Measurements from ENCODE around the gene KEAP1. TPM values are rescaled to one million over a fixed set of nuclear protein-coding genes. Genes with fewer than 3 reads are reported as not detected.

The KEAP1 gene
- total RNA-seq, 2 experiments from 2014 or later, result 38.7 to 58.7 TPM

DNA sequence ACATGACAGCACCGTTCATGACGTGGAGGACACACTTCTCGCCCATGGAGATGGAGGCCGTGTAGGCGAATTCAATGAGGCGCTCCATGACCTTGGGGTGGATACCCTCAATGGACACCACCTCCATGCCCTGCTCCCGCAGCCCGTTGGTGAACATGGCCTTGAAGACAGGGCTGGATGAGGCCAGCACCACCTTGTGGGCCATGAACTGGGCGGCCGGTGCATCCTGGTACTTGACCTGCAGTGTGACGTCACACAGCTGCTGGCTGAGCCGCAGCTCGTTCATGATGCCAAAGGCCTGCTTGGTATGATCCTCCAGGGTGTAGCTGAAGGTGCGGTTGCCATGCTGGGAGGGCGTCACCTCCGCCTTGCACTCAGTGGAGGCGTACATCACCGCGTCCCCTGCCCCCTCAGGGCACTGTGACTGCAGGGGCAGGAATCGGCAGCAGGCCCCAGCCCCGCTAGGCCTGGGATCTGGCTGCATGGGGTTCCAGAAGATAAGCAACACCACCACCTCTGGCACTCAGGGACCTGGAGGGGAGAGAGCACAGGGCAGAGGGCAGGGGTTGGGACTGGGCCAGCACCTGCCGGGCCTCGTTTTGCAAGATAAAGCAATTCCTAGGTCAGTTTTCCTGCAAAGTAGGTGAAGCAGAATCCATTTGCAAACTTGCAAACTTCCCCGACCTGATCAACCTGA, 3.5 kb downstream of the KEAP1 start:
- H3K36me3 Mint-ChIP-seq (ENCODE audit: low read depth), result peaks cover 33% of the 10 kb centered on the region
- no peak for ATAC-seq
- intact Hi-C loops (cut with DNase I, micrococcal nuclease), result loop anchor here (5.0 to 10.0 kb wide), 3 partner anchors 153 to 395 kb away; partner anchors contain the start of genes ANGPTL6 (in 1 of the 2), ILF3 (in 1 of the 2) and PPAN (in 1 of the 2)
- DNase-seq, result no peak
- H3K4me3 Mint-ChIP-seq, result peak overlapping the region; percentile 40
- H3K4me1 Mint-ChIP-seq, result peaks cover 29% of the 10 kb centered on the region
- H3K27me3 Mint-ChIP-seq, result no peaks in the 10 kb centered on the region
- H3K27ac Mint-ChIP-seq, result peak overlapping the region; percentile 72
- H3K9me3 Mint-ChIP-seq (ENCODE audit: low read depth), result no peaks in the 10 kb centered on the region
- ChIA-PET CTCF (interaction anchor here (1.0 kb wide), 1 partner anchor 16 kb away, joined by 5 read pairs; no protein-coding TSS in a partner anchor), POLR2A (no interaction called here)

DNA sequence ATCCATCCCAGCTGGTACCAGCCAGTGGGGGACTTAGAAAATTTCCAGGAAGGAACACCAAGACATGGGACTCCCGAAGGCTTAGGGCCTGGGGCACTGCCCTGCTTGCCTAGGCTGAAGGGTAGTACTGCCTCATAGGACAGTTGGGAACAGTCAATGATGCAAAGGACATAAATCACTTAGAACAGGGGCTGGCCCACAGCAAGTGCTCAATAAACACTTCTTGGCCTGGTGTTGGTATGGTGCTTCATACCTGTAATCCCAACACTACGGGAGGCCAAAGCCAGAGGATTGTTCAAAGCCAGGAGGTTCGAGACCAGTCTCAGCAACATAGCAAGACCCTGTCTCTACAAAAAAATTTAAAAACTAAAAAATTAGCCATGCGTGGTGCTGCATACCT, 5.8 kb downstream of the KEAP1 start:
- ATAC-seq (no peak), DNase-seq (no peak)
- Mint-ChIP-seq H3K4me1 (peaks cover 29% of the 10 kb centered on the region), H3K27ac (peak overlapping the region; percentile 47), H3K36me3 (ENCODE audit: low read depth) (peaks cover 40% of the 10 kb centered on the region), H3K27me3 (no peaks in the 10 kb centered on the region), H3K4me3 (no peak overlapping the region), H3K9me3 (ENCODE audit: low read depth) (no peaks in the 10 kb centered on the region)
- POLR2A ChIA-PET, result no interaction called here
- CTCF ChIA-PET, result interaction anchor here (0.6 to 1.4 kb wide), 2 partner anchors 84 to 202 kb away, joined by 3 to 7 read pairs; no protein-coding TSS in a partner anchor
- intact Hi-C loops (cut with DNase I, micrococcal nuclease), result no loop called here

DNA sequence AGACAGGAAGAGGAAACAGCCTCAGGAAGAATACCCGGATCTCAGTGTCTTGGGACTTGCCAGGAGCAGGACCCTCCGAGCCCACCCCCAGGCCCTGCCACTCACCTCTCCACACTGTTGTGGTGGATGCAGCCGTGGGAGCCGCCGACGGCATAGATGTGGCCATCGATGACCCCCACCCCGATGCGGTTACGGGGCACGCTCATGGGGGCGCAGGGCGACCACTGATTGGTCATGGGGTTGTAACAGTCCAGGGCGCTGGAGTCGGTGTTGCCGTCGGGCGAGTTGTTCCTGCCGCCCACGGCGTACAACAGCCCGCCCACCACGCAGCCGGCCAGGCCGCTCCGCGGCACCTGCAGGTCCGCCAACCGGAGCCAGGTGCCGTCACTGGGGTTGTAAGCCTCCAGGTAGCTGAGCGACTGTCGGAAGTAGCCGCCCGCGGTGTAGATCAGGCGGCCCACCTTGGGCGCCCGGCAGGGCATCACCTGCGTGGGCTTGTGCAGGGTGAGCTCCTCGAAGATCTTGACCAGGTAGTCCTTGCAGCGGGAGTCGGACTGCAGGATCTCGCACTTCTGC, 11.6 kb downstream of the KEAP1 start:
- no peak overlapping the region for H3K4me3 Mint-ChIP-seq
- H3K27ac Mint-ChIP-seq, result no peak overlapping the region
- intact Hi-C loops (cut with DNase I, micrococcal nuclease), result no loop called here
- no peaks in the 10 kb centered on the region for H3K27me3 Mint-ChIP-seq
- ATAC-seq (no peak), DNase-seq (no peak)
- H3K9me3 Mint-ChIP-seq (ENCODE audit: low read depth), result no peaks in the 10 kb centered on the region
- ChIA-PET POLR2A (no interaction called here), CTCF (interaction anchor here (0.6 to 2.5 kb wide), 5 partner anchors 14 to 276 kb away, joined by 3 to 7 read pairs (median 3); no protein-coding TSS in a partner anchor)
- H3K4me1 Mint-ChIP-seq, result peaks cover 6% of the 10 kb centered on the region
- H3K36me3 Mint-ChIP-seq (ENCODE audit: low read depth), result peaks cover 43% of the 10 kb centered on the region

DNA sequence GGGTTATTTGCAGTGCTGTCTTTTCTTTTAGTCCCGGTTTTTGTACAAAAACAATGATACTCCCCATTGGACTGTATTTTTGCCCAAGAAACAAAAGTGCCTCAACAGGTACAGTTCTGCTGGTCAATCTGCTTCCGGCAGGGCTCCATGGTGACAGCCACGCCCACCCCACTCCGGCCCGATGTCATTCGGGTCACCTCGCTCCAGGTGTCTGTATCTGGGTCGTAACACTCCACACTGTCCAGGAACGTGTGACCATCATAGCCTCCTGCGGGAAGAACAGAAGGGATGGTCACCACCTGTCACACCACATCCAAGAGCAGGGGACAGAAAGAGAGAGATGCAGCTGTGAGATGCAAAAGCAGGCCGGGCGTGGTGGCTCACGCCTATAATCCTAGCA, 16.6 kb downstream of the KEAP1 start:
- intact Hi-C loops (cut with DNase I, micrococcal nuclease), result no loop called here
- DNase-seq, result no peak
- H3K4me1 Mint-ChIP-seq, result peaks cover 3% of the 10 kb centered on the region
- CTCF ChIA-PET, result no interaction called here
- H3K4me3 Mint-ChIP-seq, result no peak overlapping the region
- POLR2A ChIA-PET, result interaction anchor here (0.7 kb wide), 1 partner anchor 200 kb away, joined by 3 read pairs; the partner anchor contains the start of gene ICAM4
- no peak overlapping the region for H3K27ac Mint-ChIP-seq
- H3K27me3 Mint-ChIP-seq, result no peaks in the 10 kb centered on the region
- peaks cover 32% of the 10 kb centered on the region for H3K36me3 Mint-ChIP-seq (ENCODE audit: low read depth)
- H3K9me3 Mint-ChIP-seq (ENCODE audit: low read depth), result no peaks in the 10 kb centered on the region
- ATAC-seq, result no peak

DNA sequence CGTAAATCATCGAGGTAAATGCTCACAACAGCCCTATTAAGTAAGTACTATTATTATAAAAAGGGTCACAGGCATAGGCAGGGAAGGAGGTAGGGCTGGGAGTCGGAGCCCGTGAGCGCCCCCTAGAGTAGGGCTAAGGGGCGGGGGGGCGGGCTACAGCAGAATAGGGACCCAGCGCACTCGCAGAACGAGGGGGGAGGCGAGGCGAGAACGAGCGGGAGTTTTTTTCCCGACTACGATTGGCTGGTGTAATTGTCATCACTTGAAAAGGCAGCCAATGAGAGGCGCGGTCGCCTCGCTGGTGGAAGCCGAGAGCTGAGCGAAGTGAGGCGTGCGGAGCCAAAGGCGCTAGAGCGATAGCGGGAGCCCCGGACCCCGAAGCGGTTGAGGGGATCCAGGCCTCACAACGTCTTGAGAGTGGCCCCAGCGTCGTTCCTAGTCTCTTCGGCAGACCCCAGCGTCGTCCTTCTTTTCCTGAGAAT, 24.2 kb downstream of the KEAP1 start:
- no peaks in the 10 kb centered on the region for H3K27me3 Mint-ChIP-seq
- no peaks in the 10 kb centered on the region for H3K36me3 Mint-ChIP-seq (ENCODE audit: low read depth)
- intact Hi-C loops (cut with DNase I, micrococcal nuclease), result loop anchor here (1.0 to 5.0 kb wide), 6 partner anchors 18 to 218 kb away; partner anchors contain the start of genes CDC37 (in 1 of the 2), ICAM5 (in 1 of the 2) and KEAP1 (in 1 of the 2)
- DNase-seq (peak; percentile 94), ATAC-seq (peak; percentile 99)
- ChIA-PET POLR2A (interaction anchor here (1.0 kb wide), 1 partner anchor 51 kb away, joined by 7 read pairs; no protein-coding TSS in a partner anchor), CTCF (interaction anchor here (0.6 to 1.8 kb wide), 19 partner anchors 11 to 222 kb away, joined by 3 to 9 read pairs (median 3); partner anchors contain the start of genes ICAM1 and QTRT1)
- peak overlapping the region; percentile 38 for H3K4me3 Mint-ChIP-seq
- peak overlapping the region; percentile 47 for H3K27ac Mint-ChIP-seq
- no peaks in the 10 kb centered on the region for H3K9me3 Mint-ChIP-seq (ENCODE audit: low read depth)
- H3K4me1 Mint-ChIP-seq, result peaks cover 13% of the 10 kb centered on the region

DNA sequence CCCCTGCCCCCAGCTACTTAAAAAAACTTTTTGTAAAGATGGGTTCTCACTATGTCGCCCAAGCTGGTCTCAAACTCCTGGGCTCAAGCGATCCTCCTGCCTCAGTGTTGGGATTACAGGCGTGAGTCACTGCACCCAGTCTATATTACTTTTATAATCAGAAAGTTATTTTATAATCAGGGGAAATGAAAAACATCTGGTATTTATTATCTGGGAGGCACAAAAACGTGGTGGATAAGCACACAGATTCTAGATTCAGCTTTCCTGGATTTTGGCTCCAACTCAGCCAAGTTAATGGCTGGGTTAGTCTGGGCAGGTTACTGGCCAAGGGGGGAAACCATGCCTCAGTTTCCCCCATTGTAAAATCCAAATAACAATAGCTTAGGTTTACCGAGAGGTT, 24.7 kb downstream of the KEAP1 start:
- Mint-ChIP-seq H3K27me3 (no peaks in the 10 kb centered on the region), H3K27ac (no peak overlapping the region), H3K36me3 (ENCODE audit: low read depth) (no peaks in the 10 kb centered on the region), H3K9me3 (ENCODE audit: low read depth) (no peaks in the 10 kb centered on the region), H3K4me3 (no peak overlapping the region), H3K4me1 (peaks cover 13% of the 10 kb centered on the region)
- POLR2A ChIA-PET, result interaction anchor here (1.0 kb wide), 1 partner anchor 50 kb away, joined by 7 read pairs; no protein-coding TSS in a partner anchor
- CTCF ChIA-PET, result interaction anchor here (0.6 to 1.8 kb wide), 15 partner anchors 11 to 223 kb away, joined by 3 to 9 read pairs (median 3); partner anchors contain the start of genes ICAM1 and QTRT1
- intact Hi-C loops (cut with DNase I, micrococcal nuclease), result loop anchor here (2.0 to 5.0 kb wide), 2 partner anchors 24 to 219 kb away; partner anchors contain the start of gene KEAP1 (in 1 of the 2)
- DNase-seq (no peak), ATAC-seq (no peak)

DNA sequence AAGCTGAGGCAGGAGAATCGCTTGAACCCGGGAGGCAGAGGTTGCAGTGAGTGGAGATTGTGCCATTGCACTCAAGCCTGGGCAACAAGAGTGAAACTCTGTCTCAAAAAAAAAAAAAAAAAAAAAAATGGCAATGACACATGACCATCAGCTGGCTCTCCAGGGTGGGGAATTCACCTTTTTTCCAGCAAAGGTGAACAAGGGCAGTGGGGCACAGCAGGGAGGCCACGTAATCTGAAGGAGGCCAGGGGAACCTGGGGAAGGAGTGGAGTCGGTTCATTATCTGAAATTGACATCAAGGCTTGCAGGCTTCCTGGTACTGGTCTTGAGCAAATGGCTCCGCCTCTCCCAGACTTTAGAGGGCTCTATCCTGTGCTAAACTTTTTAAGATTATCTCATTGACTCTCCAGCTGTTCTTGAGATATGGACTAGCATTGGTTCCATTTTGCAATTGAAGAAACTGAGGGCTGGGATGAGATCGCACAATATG, 28.1 kb downstream of the KEAP1 start:
- H3K27me3 Mint-ChIP-seq, result no peaks in the 10 kb centered on the region
- no peaks in the 10 kb centered on the region for H3K36me3 Mint-ChIP-seq (ENCODE audit: low read depth)
- ATAC-seq, result peak; percentile 4
- ChIA-PET CTCF (interaction anchor here (1.1 to 1.4 kb wide), 4 partner anchors 10 to 227 kb away, joined by 3 to 9 read pairs (median 4); no protein-coding TSS in a partner anchor), POLR2A (interaction anchor here (0.6 kb wide), 1 partner anchor 31 kb away, joined by 4 read pairs; no protein-coding TSS in a partner anchor)
- H3K27ac Mint-ChIP-seq, result no peak overlapping the region
- peaks cover 13% of the 10 kb centered on the region for H3K4me1 Mint-ChIP-seq
- H3K9me3 Mint-ChIP-seq (ENCODE audit: low read depth), result no peaks in the 10 kb centered on the region
- peak; percentile 45 for DNase-seq
- intact Hi-C loops (cut with DNase I, micrococcal nuclease), result loop anchor here in 1 of 2 experiments (5.0 kb wide), 1 partner anchor 222 kb away; no protein-coding TSS in a partner anchor
- no peak overlapping the region for H3K4me3 Mint-ChIP-seq

DNA sequence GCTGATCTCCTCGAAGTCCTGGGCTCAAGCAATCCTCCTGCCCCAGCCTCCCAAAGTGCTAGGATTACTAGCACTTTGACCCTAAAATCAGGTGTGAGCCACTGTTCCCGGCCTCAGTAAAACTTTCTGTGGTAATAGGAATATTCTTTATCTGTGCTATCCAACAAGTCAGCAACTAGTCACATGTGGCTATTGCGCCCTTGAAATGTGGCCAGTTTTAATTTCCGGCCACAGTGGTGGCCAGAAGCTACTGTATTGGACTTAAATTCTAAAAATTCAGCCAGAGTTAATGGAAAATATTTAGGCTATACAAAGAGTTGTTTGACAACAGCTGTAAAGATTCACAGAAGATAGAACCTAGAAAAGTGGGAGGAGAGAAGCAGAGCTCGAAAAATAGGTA, 30.0 kb downstream of the KEAP1 start:
- Mint-ChIP-seq H3K27ac (no peak overlapping the region), H3K4me1 (no peaks in the 10 kb centered on the region), H3K4me3 (no peak overlapping the region), H3K9me3 (ENCODE audit: low read depth) (no peaks in the 10 kb centered on the region), H3K36me3 (ENCODE audit: low read depth) (no peaks in the 10 kb centered on the region), H3K27me3 (peaks cover 2% of the 10 kb centered on the region)
- no peak for DNase-seq
- ATAC-seq, result no peak
- ChIA-PET CTCF (interaction anchor here (0.5 to 1.8 kb wide), 10 partner anchors 9 to 262 kb away, joined by 3 to 5 read pairs (median 4); no protein-coding TSS in a partner anchor), POLR2A (no interaction called here)
- intact Hi-C loops (cut with DNase I, micrococcal nuclease), result no loop called here

DNA sequence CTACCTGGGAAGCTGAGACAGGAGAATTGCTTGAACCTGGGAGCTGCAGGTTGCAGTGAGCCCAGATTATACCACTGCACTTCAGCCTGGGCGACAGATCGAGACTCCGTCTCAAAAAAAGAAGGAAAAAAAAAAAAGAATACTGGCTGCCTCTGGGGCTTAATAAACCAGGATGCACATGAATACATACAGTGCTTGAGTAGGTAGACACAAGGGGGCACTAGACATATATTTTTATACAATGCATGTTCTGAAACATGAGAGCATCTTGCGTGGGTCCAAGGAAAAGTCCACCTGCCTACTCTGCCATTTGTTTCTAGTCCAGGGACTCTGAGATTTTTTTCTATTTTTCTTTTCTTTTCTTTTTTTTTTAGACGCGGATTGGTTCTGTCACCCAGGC, 31.2 kb downstream of the KEAP1 start:
- CTCF ChIA-PET, result interaction anchor here (0.7 to 0.8 kb wide), 2 partner anchors 11 to 148 kb away, joined by 3 to 4 read pairs; no protein-coding TSS in a partner anchor
- DNase-seq (no peak), ATAC-seq (peak; percentile 60)
- Mint-ChIP-seq H3K9me3 (ENCODE audit: low read depth) (no peaks in the 10 kb centered on the region), H3K27me3 (peaks cover 2% of the 10 kb centered on the region), H3K36me3 (ENCODE audit: low read depth) (no peaks in the 10 kb centered on the region), H3K4me1 (no peaks in the 10 kb centered on the region), H3K27ac (no peak overlapping the region), H3K4me3 (no peak overlapping the region)
- intact Hi-C loops (cut with DNase I, micrococcal nuclease), result no loop called here
- POLR2A ChIA-PET, result interaction anchor here (0.6 kb wide), 1 partner anchor 131 kb away, joined by 3 read pairs; no protein-coding TSS in a partner anchor

DNA sequence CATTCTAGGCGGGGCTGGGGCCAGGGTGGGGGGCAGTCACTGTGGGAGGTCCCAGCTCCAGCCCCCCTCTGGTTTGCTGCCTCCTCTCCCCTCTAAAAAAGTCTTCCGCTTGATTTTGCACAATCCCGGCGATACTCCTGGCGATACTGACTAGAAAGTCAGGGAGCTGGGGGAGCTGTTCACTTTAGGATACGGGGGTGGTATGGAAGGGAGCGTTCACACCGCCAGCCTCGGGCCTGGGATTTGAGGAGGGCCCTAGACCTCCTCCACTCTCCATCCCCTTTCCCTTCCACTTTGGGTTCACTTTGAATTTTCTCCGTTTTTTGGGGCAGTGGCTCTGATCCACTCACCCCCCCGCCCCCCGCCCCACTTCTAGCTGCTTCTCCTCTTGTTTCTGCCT, 35.0 kb downstream of the KEAP1 start:
- CTCF ChIA-PET, result interaction anchor here (0.6 kb wide), 1 partner anchor 11 kb away, joined by 3 read pairs; no protein-coding TSS in a partner anchor

More for the DNA sequence above, 35.0 kb downstream of the KEAP1 start:
- H3K4me3 Mint-ChIP-seq, result no peak overlapping the region
- no peak overlapping the region for H3K27ac Mint-ChIP-seq
- no peak for ATAC-seq
- POLR2A ChIA-PET, result no interaction called here
- no peaks in the 10 kb centered on the region for H3K4me1 Mint-ChIP-seq
- no peak for DNase-seq
- no peaks in the 10 kb centered on the region for H3K9me3 Mint-ChIP-seq (ENCODE audit: low read depth)
- intact Hi-C loops (cut with DNase I, micrococcal nuclease), result no loop called here
- H3K27me3 Mint-ChIP-seq, result peaks cover 2% of the 10 kb centered on the region
- no peaks in the 10 kb centered on the region for H3K36me3 Mint-ChIP-seq (ENCODE audit: low read depth)

All from activated CD4-positive, alpha-beta T cell treated with anti-CD3 and anti-CD28 coated beads for 36 hours (primary cell).